Ovary (tissue), 9 donors: ENCODE data around the gene B4GALT3. TPM values are rescaled to one million over a fixed set of nuclear protein-coding genes. Genes with fewer than 3 reads are reported as not detected.

Experiments used
- DNase-seq, 5 donors: peaks; one replicate each; pipeline ENCODE4 v3.0.0-alpha.2; 2019 to 2020
- H3K27ac ChIP-seq, 2 donors: fragments of 200-600 bp; one replicate each; pipeline versions ENCODE4 v1.5.1 to v1.8.0; 2019 to 2022
- H3K27me3 ChIP-seq: fragments of 200-600 bp; one replicate; pipeline ENCODE4 v1.8.0; 2022
- H3K36me3 ChIP-seq: fragments of 200-600 bp; sonication (generic); one replicate; pipeline ENCODE4 v1.5.1; 2019
- H3K4me1 ChIP-seq: one replicate; pipeline ENCODE4 v1.8.1; 2013; ENCODE audit warnings: mild to moderate bottlenecking, moderate library complexity; ENCODE audit not compliant: insufficient read depth
- H3K4me3 ChIP-seq: fragments of 200-600 bp; sonication (generic); one replicate; pipeline ENCODE4 v1.5.1; 2017
- H3K9me3 ChIP-seq, 2 donors: fragments of 200-600 bp in 1 of 2; sonication (generic) in 1 of 2; one replicate each; pipeline versions ENCODE4 v1.5.1 to v1.8.1; 2013 to 2019; ENCODE audit warnings: mild to moderate bottlenecking in 1 of 2, moderate library complexity in 1 of 2
- EP300 ChIP-seq: sonication (generic); formaldehyde crosslinking; IDR thresholded peaks from one replicate; pipeline ENCODE4 v1.6.1; 2017; ENCODE audit warnings: antibody characterized with exemption
- POLR2A ChIP-seq: fragments of 450-650 bp; IDR thresholded peaks from one replicate; pipeline ENCODE4 v1.6.1; 2017; ENCODE audit warnings: antibody characterized with exemption, mild to moderate bottlenecking, moderate library complexity
- WGBS, 3 donors: extraction: QIAGEN DNeasy Blood & Tissue Kit in 1 of 3; methylation state at CpG; one replicate each; pipeline versions ENCODE4 v1.1.5 to v1.1.7; 2013 to 2017; 5-methylcytosine and 5-hydroxymethylcytosine counted together
- intact Hi-C, 4 donors: fragments of 100-400 bp; cut with DNase I; formaldehyde crosslinking; loops; one replicate each; pipeline versions ENCODE4 v1.11.0 to v1.15.1; 2022 to 2023
- polyA plus RNA-seq, 2 donors: library from polyadenylated mRNA; stranded (reverse); fragments of 200-250 nt in 1 of 2; fragments of 350-450 nt in 1 of 2; fragmentation: Illumina TruSeq in 1 of 2; extraction: RNeasy Lipid Tissue Mini Kit (QIAGEN cat#74804) in 1 of 2; gene quantifications; one replicate each; pipeline ENCODE4 v1.2.3, GENCODE V29; 2013 to 2014
- total RNA-seq, 7 donors: library from RNA; depleted of rRNA in 2 of 7; stranded (reverse); fragments of >200 nt in 2 of 7; fragmentation: NEBNext Ultra II Directional in 3 of 7; extraction: Animal tissue kit (Norgen Biotek cat#: 25700) in 3 of 7; gene quantifications; one replicate each; pipeline versions ENCODE4 v1.1.0 to v1.2.4, GENCODE V29; 2016 to 2023
- TF ChIP-seq, protein P1 (sequence below), 3 donors: fragments of 450-650 bp in 2 of 3; fragments of 200-600 bp in 1 of 3; IDR thresholded peaks; one replicate each; pipeline versions ENCODE4 v1.5.1 to v1.8.0; 2016 to 2022; ENCODE audit warnings: antibody characterized with exemption in 3 of 3, mild to moderate bottlenecking in 1 of 3
- donor health status: DM: no; HTN: no; CAD: no; lungs with moderate emphysema.
- donor health status: DM: no; HTN: no; CAD: no.
- donor health status: Bipolar disorder and iron deficiency.
- donor health status: DM: yes; HTN: yes; CAD: no.
- donor health status: DM: no; HTN: no; CAD: no.
- donor health status: DM: yes; HTN: yes; CAD: no.

Gene B4GALT3
- total and polyA plus RNA-seq, 9 donors = 23.1 to 44.0 (median 28.8) TPM

DNA sequence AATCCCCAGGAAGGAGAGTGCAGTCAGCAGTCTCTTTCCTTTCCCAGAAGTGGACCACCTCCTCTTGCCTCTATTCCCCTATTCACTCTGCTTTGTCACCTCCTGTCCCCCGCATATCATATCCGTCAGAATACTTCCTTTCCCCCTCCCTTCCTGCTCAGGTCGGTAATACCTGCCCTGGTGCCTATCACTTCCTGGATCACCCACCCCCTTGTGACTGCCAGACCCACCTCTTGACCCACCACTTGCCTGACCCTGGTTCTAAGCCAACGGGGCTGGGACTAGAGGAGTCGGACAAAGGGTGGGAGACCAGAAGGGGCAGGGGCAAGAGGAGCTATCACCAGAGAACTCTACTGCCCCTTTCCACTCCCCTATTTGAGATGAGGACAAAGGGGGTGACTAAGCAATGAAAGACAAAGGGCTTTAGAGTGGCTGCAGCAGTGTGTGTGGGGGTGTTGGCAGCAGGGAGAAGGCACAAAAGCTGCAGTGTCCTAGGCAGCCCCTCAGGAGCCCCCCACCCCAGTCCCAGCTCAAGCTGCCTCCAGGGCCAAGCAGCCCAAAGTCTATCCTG lies 23.2 kb upstream of the B4GALT3 start:
- H3K27me3 ChIP-seq = no peaks in the 10 kb centered on the region
- no peaks in the 10 kb centered on the region for H3K36me3 ChIP-seq
- H3K4me3 ChIP-seq = no peak overlapping the region
- H3K9me3 ChIP-seq = no peaks in the 10 kb centered on the region
- intact Hi-C loops = no loop called here
- H3K27ac ChIP-seq = peak overlapping the region; percentile 96
- 56 to 64% (median 61%) methylated on average over 5 of the region's 5 CpGs for WGBS, 3 donors
- no peak for TF ChIP-seq POLR2A
- TF ChIP-seq EP300 = no peak
- TF ChIP-seq, protein P1, sequence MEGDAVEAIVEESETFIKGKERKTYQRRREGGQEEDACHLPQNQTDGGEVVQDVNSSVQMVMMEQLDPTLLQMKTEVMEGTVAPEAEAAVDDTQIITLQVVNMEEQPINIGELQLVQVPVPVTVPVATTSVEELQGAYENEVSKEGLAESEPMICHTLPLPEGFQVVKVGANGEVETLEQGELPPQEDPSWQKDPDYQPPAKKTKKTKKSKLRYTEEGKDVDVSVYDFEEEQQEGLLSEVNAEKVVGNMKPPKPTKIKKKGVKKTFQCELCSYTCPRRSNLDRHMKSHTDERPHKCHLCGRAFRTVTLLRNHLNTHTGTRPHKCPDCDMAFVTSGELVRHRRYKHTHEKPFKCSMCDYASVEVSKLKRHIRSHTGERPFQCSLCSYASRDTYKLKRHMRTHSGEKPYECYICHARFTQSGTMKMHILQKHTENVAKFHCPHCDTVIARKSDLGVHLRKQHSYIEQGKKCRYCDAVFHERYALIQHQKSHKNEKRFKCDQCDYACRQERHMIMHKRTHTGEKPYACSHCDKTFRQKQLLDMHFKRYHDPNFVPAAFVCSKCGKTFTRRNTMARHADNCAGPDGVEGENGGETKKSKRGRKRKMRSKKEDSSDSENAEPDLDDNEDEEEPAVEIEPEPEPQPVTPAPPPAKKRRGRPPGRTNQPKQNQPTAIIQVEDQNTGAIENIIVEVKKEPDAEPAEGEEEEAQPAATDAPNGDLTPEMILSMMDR (IDR thresholded peaks at IDR 0.05) = no peak
- H3K4me1 ChIP-seq = peaks cover 44% of the 10 kb centered on the region
- peak in 3 of 5 donors; percentile 60 to 61 (median 60) for DNase-seq

DNA sequence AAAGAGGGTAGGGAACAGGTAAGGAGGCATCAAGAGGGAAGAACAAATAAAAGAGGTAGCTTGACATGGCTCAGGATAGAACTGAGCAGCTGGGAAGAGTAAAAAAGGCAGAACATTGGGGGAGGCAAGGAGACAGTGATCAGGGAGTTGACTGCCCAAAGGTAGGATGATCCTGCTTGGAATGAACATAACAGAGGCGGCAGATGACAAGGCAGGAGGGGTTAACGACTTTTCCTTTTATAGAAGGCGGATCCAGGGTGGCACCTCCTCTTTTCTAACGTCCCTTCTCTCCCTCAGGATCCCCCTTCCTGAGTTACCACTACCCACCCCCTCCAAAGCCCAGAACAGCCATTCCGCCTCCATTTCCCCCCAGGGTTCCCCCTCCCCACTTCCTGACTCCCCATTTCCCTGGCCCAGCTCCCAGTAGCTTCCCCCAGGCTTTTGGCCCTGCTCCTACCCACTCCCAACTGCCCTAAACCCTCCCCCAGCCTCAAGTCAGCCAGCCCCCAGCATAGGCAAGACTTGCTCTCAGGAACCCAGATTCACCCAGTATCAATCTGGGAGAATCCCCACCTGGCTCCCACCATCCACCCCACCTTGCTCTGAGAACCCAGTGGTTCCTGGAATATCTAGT lies 22.3 kb upstream of the B4GALT3 start:
- Histone ChIP-seq H3K4me1 (peaks cover 44% of the 10 kb centered on the region), H3K4me3 (no peak overlapping the region), H3K36me3 (no peaks in the 10 kb centered on the region), H3K9me3 (no peaks in the 10 kb centered on the region), H3K27ac (peak overlapping the region; percentile 96), H3K27me3 (no peaks in the 10 kb centered on the region)
- DNase-seq = peak in 3 of 5 donors; percentile 56 to 61 (median 60)
- intact Hi-C loops = loop anchor here in 2 of 4 donors (10.0 kb wide), 1 partner anchor 185 kb away; no protein-coding TSS in a partner anchor
- 36 to 50% (median 36%) methylated on average over 5 of the region's 5 CpGs for WGBS, 3 donors
- TF ChIP-seq POLR2A (no peak), EP300 (no peak)

DNA sequence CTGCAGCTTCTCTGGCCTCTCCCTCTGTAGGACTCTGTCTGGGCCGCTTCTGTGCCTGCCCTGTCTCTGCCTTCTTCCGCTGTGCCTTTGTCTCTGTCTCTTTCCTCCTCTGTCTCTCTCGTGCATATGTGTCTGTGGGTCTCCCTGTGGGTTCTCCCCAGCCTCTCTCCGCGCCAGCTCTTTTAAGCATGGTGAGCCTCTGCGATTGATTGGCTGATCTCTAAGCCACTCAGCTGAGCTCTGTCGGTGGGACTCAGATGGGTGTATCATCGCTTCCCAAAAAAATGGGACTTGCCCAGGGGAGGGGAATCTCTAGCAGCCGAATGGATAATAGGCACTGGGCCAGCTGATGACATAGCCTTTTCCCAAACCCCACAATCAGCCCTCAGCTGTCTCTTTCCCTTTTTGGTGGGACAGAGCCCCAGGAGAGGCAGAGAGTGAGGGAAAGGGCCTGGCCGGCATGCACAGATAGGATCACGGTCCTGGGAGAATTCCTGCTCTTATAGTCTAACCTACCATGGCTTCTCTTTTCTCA lies 21.7 kb upstream of the B4GALT3 start, which contains the start of gene ADAMTS4:
Gene ADAMTS4 (minus strand): TSS at position 158 of the 535 bp plus-strand sequence. CDS start 427 bp downstream, outside the sequence.
- Histone ChIP-seq H3K4me1 (peaks cover 44% of the 10 kb centered on the region), H3K9me3 (no peaks in the 10 kb centered on the region), H3K36me3 (no peaks in the 10 kb centered on the region), H3K27me3 (no peaks in the 10 kb centered on the region), H3K4me3 (peak within 1 kb of the TSS; percentile 44), H3K27ac (peak within 1 kb of the TSS; percentile 96)
- TF ChIP-seq, protein P1 (IDR thresholded peaks at IDR 0.05) = peak in 1 of 3 donors; percentile 9
- TF ChIP-seq EP300 (no peak), POLR2A (peak; percentile 97)
- WGBS, 3 donors = 15 to 19% (median 17%) methylated on average over 11 of the region's 11 CpGs
- intact Hi-C loops = loop anchor here in 2 of 4 donors (10.0 kb wide), 1 partner anchor 186 kb away; no protein-coding TSS in a partner anchor
- peak; percentile 82 to 95 (median 85) for DNase-seq

DNA sequence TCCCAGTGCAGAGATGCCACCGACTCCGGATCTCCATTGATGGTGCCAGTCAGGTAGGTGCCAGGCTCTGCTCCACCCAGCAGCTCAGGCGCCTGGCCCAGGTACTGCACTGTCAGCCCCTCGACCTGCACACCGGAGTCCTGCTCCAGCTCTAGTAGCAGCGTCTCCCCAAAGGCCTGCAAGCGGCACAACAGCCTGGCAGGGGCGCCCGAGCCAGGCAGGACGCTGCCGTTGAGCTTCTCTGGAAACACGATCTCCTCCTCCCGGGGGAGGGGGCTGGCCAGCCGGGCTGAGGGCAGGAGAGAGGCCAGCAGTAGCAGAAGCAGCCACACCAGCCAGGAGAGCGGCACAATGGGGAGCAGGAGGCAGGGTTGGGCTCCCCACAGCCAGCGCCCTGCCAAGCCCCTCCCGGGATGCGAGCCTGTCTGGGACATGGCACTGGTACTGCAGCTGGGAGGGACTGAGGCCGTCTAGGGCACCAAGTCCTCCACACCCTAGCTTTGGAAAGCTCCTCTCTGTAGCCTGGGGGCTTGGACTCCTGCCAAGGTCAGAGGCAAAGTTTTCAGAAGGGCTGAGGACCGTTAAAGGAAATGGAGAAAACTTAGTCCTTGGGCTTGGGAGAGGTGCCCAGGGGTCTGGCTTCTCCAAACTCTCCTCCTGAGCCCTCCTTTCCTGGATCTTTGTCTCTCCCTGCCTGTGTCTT lies 21.0 kb upstream of the B4GALT3 start:
- peak; percentile 50 to 78 (median 76) for DNase-seq
- Histone ChIP-seq H3K27me3 (no peaks in the 10 kb centered on the region), H3K9me3 (no peaks in the 10 kb centered on the region), H3K4me1 (peaks cover 41% of the 10 kb centered on the region), H3K36me3 (no peaks in the 10 kb centered on the region), H3K27ac (peak overlapping the region; percentile 84 to 96), H3K4me3 (peak overlapping the region; percentile 44)
- intact Hi-C loops = loop anchor here in 2 of 4 donors (10.0 kb wide), 1 partner anchor 186 kb away; no protein-coding TSS in a partner anchor
- 5 to 13% (median 6%) methylated on average over 20 of the region's 20 CpGs for WGBS, 3 donors
- TF ChIP-seq EP300 (no peak), POLR2A (no peak)
- TF ChIP-seq, protein P1 (IDR thresholded peaks at IDR 0.05) = no peak
